Nephron progenitor cell (in vitro differentiated cells): ENCODE measurements around the gene BATF.

Source experiments
- DNase-seq: peaks from one replicate; pipeline ENCODE4 v3.0.0; 2021
- H3K27ac Mint-ChIP-seq: 2 replicates; pipeline ENCODE4 v1.8.0; 2021; ENCODE audit warnings: mild to moderate bottlenecking, moderate library complexity, mixed read lengths
- H3K27me3 Mint-ChIP-seq: 2 replicates; pipeline ENCODE4 v1.8.0; 2021; ENCODE audit warnings: mild to moderate bottlenecking, low read depth, mixed read lengths; ENCODE audit not compliant: poor library complexity
- H3K36me3 Mint-ChIP-seq: 2 replicates; pipeline ENCODE4 v1.8.0; 2021; ENCODE audit warnings: low read depth, mixed read lengths
- H3K4me1 Mint-ChIP-seq: 2 replicates; pipeline ENCODE4 v1.8.0; 2021; ENCODE audit warnings: mixed read lengths
- H3K4me3 Mint-ChIP-seq: 2 replicates; pipeline ENCODE4 v1.8.0; 2021; ENCODE audit warnings: mild to moderate bottlenecking, moderate library complexity, mixed read lengths
- H3K9me3 Mint-ChIP-seq: 2 replicates; pipeline ENCODE4 v1.8.0; 2021; ENCODE audit warnings: mild to moderate bottlenecking, moderate library complexity, mixed read lengths
- TF ChIP-seq, protein P1 (sequence below): fragments of 200-600 bp; sonication (generic); IDR thresholded peaks from 2 replicates; pipeline ENCODE4 v1.5.0; 2021; ENCODE audit warnings: antibody characterized with exemption

Gene BATF

GRCh38 chr14:75484711-75485429, 37.4 kb upstream of the BATF start:
- peaks cover 12% of the 10 kb centered on the region for H3K27me3 Mint-ChIP-seq
- no peak overlapping the region for H3K4me3 Mint-ChIP-seq
- no peak for DNase-seq
- peaks cover 10% of the 10 kb centered on the region for H3K4me1 Mint-ChIP-seq
- TF ChIP-seq, protein P1, sequence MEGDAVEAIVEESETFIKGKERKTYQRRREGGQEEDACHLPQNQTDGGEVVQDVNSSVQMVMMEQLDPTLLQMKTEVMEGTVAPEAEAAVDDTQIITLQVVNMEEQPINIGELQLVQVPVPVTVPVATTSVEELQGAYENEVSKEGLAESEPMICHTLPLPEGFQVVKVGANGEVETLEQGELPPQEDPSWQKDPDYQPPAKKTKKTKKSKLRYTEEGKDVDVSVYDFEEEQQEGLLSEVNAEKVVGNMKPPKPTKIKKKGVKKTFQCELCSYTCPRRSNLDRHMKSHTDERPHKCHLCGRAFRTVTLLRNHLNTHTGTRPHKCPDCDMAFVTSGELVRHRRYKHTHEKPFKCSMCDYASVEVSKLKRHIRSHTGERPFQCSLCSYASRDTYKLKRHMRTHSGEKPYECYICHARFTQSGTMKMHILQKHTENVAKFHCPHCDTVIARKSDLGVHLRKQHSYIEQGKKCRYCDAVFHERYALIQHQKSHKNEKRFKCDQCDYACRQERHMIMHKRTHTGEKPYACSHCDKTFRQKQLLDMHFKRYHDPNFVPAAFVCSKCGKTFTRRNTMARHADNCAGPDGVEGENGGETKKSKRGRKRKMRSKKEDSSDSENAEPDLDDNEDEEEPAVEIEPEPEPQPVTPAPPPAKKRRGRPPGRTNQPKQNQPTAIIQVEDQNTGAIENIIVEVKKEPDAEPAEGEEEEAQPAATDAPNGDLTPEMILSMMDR: no peak
- H3K36me3 Mint-ChIP-seq: no peaks in the 10 kb centered on the region
- H3K27ac Mint-ChIP-seq: no peak overlapping the region
- peaks cover 7% of the 10 kb centered on the region for H3K9me3 Mint-ChIP-seq

DNA sequence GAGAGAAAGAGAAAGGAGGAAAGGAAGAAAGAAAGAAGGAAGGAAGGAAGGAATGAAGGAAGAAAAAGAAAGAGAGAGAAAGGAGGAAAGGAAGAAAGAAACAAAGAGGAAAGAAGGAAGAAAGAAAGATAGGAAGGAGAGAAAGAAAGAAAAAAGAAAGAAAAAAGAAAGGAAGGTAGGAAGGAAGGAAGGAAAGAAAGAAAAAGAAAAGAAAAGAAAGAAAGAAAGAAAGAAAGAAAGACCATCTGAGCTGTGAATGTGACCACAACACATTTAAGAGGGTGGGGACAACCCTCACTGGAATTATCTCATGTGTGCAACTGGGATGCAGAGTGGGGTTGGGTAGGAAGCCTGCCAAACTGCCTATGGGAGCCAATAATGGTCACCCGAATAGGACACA, 36.0 kb upstream of the BATF start:
- H3K36me3 Mint-ChIP-seq: no peaks in the 10 kb centered on the region
- TF ChIP-seq, protein P1: no peak
- peaks cover 10% of the 10 kb centered on the region for H3K27me3 Mint-ChIP-seq
- peaks cover 5% of the 10 kb centered on the region for H3K4me1 Mint-ChIP-seq
- peaks cover 3% of the 10 kb centered on the region for H3K9me3 Mint-ChIP-seq
- no peak overlapping the region for H3K4me3 Mint-ChIP-seq
- no peak overlapping the region for H3K27ac Mint-ChIP-seq
- no peak for DNase-seq

- H3K4me1 Mint-ChIP-seq: peaks cover 12% of the 10 kb centered on the region
- H3K9me3 Mint-ChIP-seq: peaks cover 3% of the 10 kb centered on the region
- no peak overlapping the region for H3K4me3 Mint-ChIP-seq
- H3K36me3 Mint-ChIP-seq: no peaks in the 10 kb centered on the region
- H3K27me3 Mint-ChIP-seq: peaks cover 10% of the 10 kb centered on the region
- no peak for DNase-seq
- no peak overlapping the region for H3K27ac Mint-ChIP-seq
- TF ChIP-seq, protein P1: no peak
Measured at GRCh38 chr14:75487155-75487671, 35.1 kb upstream of the BATF start.

GRCh38 chr14:75489480-75489837, 32.8 kb upstream of the BATF start:
- Mint-ChIP-seq H3K4me1 (peaks cover 30% of the 10 kb centered on the region), H3K36me3 (no peaks in the 10 kb centered on the region), H3K9me3 (peaks cover 3% of the 10 kb centered on the region), H3K4me3 (no peak overlapping the region), H3K27me3 (peaks cover 10% of the 10 kb centered on the region), H3K27ac (no peak overlapping the region)
- TF ChIP-seq, protein P1: no peak
- DNase-seq: no peak

GRCh38 chr14:75491376-75491978, 30.8 kb upstream of the BATF start:
- Mint-ChIP-seq H3K4me1 (peaks cover 42% of the 10 kb centered on the region), H3K36me3 (no peaks in the 10 kb centered on the region), H3K9me3 (peaks cover 3% of the 10 kb centered on the region), H3K27ac (no peak overlapping the region), H3K4me3 (no peak overlapping the region), H3K27me3 (peaks cover 4% of the 10 kb centered on the region)
- TF ChIP-seq, protein P1: no peak
- DNase-seq: no peak
